ENCODE results near the gene PALM2AKAP2.
"Not testable (repeated sequence)": the region's sequence is repeated elsewhere in the genome, so short reads cannot be mapped to it uniquely, and the experiment has no call there.

The PALM2AKAP2 gene

GRCh38 chr9:109811876-109812275, 31.9 kb downstream of the PALM2AKAP2 start:
- DNase-seq, result no peak

- no peak for DNase-seq
Observed at GRCh38 chr9:109812331-109812730, 32.3 kb downstream of the PALM2AKAP2 start.

GRCh38 chr9:109812818-109813281, 32.9 kb downstream of the PALM2AKAP2 start:
- no peak for DNase-seq

- no peak for DNase-seq
Observed at GRCh38 chr9:109813303-109813702, 33.3 kb downstream of the PALM2AKAP2 start.

GRCh38 chr9:109813829-109814228, 33.8 kb downstream of the PALM2AKAP2 start:
- DNase-seq, result no peak

GRCh38 chr9:109815366-109815947, 35.5 kb downstream of the PALM2AKAP2 start:
- DNase-seq, result no peak

- no peak for DNase-seq
Observed at GRCh38 chr9:109816490-109816889, 36.5 kb downstream of the PALM2AKAP2 start.

GRCh38 chr9:109817146-109817845, 37.3 kb downstream of the PALM2AKAP2 start:
- DNase-seq, result no peak

- no peak for DNase-seq
Observed at GRCh38 chr9:109817846-109818472, 38.0 kb downstream of the PALM2AKAP2 start.

- no peak for DNase-seq
Observed at GRCh38 chr9:109821711-109822110, 41.7 kb downstream of the PALM2AKAP2 start.

GRCh38 chr9:109825383-109825782, 45.4 kb downstream of the PALM2AKAP2 start:
- not testable (repeated sequence) for DNase-seq

- no peak for DNase-seq
Observed at GRCh38 chr9:109826559-109826958, 46.6 kb downstream of the PALM2AKAP2 start.

- DNase-seq, result no peak
Observed at GRCh38 chr9:109828254-109828653, 48.3 kb downstream of the PALM2AKAP2 start.

Data from activated gamma-delta T cell (primary cell).